Forelimb muscle (tissue), 1 donor: ENCODE measurements around the gene SLC27A5. TPM values are rescaled to one million over a fixed set of nuclear protein-coding genes. Genes with fewer than 3 reads are reported as not detected.
"Not testable (repeated sequence)": the region's sequence is repeated elsewhere in the genome, so short reads cannot be mapped to it uniquely, and the experiment has no call there.

Experiments
- DNase-seq: peaks from one replicate; pipeline ENCODE4 v3.0.0-alpha.2; 2013; ENCODE audit warnings: low read depth
- polyA plus RNA-seq: library from polyadenylated mRNA; unstranded; fragments of 120-200 nt; gene quantifications from one replicate; pipeline ENCODE4 v1.2.1, GENCODE V29; 2013; ENCODE audit not compliant: insufficient read length

Gene SLC27A5
- polyA plus RNA-seq, 1 donor, result 3.6 TPM

- DNase-seq, result no peak
Measured at GRCh38 chr19:58497634-58498170, 14.1 kb downstream of the SLC27A5 start.

- no peak for DNase-seq
Measured at GRCh38 chr19:58492265-58492664, 19.5 kb downstream of the SLC27A5 start.

- DNase-seq, result no peak
Measured at GRCh38 chr19:58491393-58491792, 20.4 kb downstream of the SLC27A5 start.

GRCh38 chr19:58484349-58484748 lies 27.4 kb downstream of the SLC27A5 start:
- DNase-seq, result not testable (repeated sequence)

GRCh38 chr19:58483776-58484175 lies 28.0 kb downstream of the SLC27A5 start:
- no peak for DNase-seq

GRCh38 chr19:58482372-58482771 lies 29.4 kb downstream of the SLC27A5 start:
- no peak for DNase-seq

GRCh38 chr19:58480831-58481230 lies 31.0 kb downstream of the SLC27A5 start:
- no peak for DNase-seq

GRCh38 chr19:58480481-58480830 lies 31.3 kb downstream of the SLC27A5 start:
- no peak for DNase-seq

- DNase-seq, result no peak
Measured at GRCh38 chr19:58479736-58480480, 31.9 kb downstream of the SLC27A5 start.

- DNase-seq, result no peak
Measured at GRCh38 chr19:58479303-58479702, 32.5 kb downstream of the SLC27A5 start.

GRCh38 chr19:58477871-58478270 lies 33.9 kb downstream of the SLC27A5 start:
- no peak for DNase-seq

- no peak for DNase-seq
Measured at GRCh38 chr19:58477130-58477529, 34.7 kb downstream of the SLC27A5 start.

GRCh38 chr19:58476498-58477015 lies 35.2 kb downstream of the SLC27A5 start:
- no peak for DNase-seq

GRCh38 chr19:58475714-58476497 lies 35.9 kb downstream of the SLC27A5 start, which contains the start of gene ZNF446:
TSS of gene ZNF446 (plus strand) at chr19:58476352. CDS start at chr19:58477219, 867 bp downstream.
- DNase-seq, result peak; percentile 94

- DNase-seq, result no peak
Measured at GRCh38 chr19:58474997-58475713, 36.6 kb downstream of the SLC27A5 start.

GRCh38 chr19:58474291-58474996 lies 37.3 kb downstream of the SLC27A5 start:
- DNase-seq, result no peak

GRCh38 chr19:58473775-58474174 lies 38.0 kb downstream of the SLC27A5 start:
- DNase-seq, result no peak

GRCh38 chr19:58471736-58472135 lies 40.1 kb downstream of the SLC27A5 start:
- DNase-seq, result no peak

GRCh38 chr19:58470837-58471543 lies 40.8 kb downstream of the SLC27A5 start:
- DNase-seq, result not testable (repeated sequence)

GRCh38 chr19:58469241-58470013 lies 42.4 kb downstream of the SLC27A5 start:
- no peak for DNase-seq
